Measurements from ENCODE around the gene CTNNA2.

The CTNNA2 gene

DNA sequence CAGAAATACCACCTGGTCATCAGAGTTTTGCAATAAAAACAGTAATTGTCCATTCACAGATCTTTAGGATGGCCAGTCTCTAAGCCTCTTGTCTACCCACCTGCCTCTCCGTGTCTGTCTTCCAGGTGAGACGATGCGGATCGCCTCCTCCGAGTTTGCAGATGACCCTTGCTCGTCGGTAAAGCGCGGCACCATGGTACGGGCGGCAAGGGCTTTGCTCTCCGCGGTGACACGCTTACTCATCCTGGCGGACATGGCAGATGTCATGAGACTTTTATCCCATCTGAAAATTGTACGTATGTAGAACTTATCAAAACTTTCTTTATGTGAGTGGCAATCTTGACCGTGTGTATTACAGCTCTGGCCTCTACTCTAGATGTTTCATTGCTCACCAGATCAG lies 345.0 kb downstream of the CTNNA2 start:
- no peak for DNase-seq (ENCODE audit: low spot score)

DNA sequence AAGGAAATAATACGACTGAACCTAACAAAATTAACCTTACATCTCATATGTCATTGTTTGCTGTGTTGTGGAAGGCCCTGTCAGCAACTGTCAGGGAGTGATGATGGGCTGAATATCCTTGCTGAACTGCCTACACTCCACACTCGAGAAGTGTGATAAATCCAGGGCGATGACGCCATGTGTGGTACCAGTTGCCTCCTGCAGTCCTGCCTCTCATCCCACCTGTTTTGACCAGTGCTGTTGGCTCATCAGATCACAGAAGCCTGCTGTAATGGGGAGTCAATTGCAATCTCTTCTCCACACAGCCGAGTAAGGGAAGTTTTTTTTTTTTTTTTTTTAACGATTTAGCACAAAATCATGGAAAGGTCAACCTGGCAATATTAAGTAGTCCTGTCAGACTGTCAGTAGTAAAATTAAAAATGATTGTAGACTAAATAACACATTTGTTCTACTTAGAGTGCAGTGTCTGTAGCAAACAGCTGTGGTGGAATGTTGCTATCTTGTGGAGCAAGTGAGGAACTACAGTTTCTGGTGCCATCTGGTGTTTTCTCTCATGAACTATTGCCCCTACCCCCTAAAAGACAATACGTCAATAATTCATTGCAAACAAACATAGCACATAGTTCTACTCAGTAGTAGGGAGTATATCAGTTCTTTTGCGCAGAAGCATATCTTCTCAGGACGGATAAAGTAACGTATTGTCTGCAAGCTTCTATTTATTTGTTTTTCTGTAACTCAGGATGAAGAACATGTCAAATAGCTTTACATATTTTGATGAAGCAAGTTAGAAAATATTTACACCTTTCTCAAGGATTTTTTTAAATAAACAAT lies 347.6 kb downstream of the CTNNA2 start:
- DNase-seq (ENCODE audit: low spot score) = no peak

DNA sequence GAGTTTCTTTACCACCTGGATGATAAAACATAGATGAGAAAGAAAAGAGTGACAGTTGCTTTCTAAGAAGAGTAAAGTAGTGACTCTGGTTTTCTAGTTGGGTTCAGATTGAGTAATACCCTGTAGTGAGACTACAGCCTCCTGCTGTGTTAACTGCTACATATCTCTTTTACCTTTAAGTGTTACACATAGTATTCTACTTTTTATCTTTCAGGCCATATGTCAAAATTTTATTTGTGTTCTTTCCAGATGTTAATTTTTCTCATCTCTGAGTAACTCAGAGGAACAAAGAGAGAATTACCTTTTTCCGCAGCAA lies 348.2 kb downstream of the CTNNA2 start:
- no peak for DNase-seq (ENCODE audit: low spot score)

DNA sequence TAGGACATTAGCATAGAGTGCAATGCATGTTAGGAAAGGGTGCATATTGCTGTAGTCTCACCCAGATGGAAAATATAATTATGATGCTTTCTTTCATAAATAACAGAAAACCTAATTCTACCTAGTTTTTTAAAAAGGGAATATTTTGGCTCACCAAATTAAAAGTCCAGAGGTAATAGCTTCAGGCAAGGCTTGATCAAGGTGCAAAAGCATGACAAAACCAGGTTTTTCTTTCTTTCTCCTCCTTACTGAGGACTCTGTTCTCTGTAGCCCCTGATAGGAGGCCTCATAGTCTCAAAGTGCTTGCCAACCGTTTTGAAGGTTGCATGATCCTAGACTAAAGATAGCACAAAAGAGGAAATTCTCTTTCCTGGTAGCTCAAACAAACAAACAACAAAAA lies 349.9 kb downstream of the CTNNA2 start:
- DNase-seq (ENCODE audit: low spot score) = no peak

- no peak for DNase-seq (ENCODE audit: low spot score)
Observed at GRCh38 chr2:79872656-79873055, 359.8 kb downstream of the CTNNA2 start.

GRCh38 chr2:79874015-79874414 lies 361.2 kb downstream of the CTNNA2 start:
- no peak for DNase-seq (ENCODE audit: low spot score)

DNA sequence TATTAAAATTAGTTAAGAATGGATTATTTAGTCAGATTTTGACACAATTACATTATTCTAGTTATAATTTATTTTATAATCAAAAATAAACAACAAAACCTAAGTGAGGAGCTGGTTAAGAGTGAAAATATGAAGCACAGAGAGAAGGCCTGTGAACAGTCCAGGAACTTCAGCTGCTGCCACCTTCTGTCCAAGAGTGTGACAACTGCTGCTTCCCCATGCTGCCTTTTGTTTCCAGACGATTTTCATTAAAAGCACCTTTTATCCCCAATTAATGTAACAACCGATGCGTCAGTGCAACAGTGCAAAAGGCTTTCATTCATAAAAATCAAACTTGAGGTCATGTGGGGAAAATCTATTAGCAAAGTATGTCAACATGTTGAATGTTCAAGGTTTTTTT lies 363.6 kb downstream of the CTNNA2 start:
- no peak for DNase-seq (ENCODE audit: low spot score)

GRCh38 chr2:79882548-79882947 lies 369.7 kb downstream of the CTNNA2 start:
- no peak for DNase-seq (ENCODE audit: low spot score)

GRCh38 chr2:79887747-79888374 lies 375.0 kb downstream of the CTNNA2 start:
- DNase-seq (ENCODE audit: low spot score) = peak; percentile 13

- no peak for DNase-seq (ENCODE audit: low spot score)
Observed at GRCh38 chr2:79892123-79892522, 379.3 kb downstream of the CTNNA2 start.

- no peak for DNase-seq (ENCODE audit: low spot score)
Observed at GRCh38 chr2:79899196-79899595, 386.3 kb downstream of the CTNNA2 start.

- no peak for DNase-seq (ENCODE audit: low spot score)
Observed at GRCh38 chr2:79901161-79901560, 388.3 kb downstream of the CTNNA2 start.

DNA sequence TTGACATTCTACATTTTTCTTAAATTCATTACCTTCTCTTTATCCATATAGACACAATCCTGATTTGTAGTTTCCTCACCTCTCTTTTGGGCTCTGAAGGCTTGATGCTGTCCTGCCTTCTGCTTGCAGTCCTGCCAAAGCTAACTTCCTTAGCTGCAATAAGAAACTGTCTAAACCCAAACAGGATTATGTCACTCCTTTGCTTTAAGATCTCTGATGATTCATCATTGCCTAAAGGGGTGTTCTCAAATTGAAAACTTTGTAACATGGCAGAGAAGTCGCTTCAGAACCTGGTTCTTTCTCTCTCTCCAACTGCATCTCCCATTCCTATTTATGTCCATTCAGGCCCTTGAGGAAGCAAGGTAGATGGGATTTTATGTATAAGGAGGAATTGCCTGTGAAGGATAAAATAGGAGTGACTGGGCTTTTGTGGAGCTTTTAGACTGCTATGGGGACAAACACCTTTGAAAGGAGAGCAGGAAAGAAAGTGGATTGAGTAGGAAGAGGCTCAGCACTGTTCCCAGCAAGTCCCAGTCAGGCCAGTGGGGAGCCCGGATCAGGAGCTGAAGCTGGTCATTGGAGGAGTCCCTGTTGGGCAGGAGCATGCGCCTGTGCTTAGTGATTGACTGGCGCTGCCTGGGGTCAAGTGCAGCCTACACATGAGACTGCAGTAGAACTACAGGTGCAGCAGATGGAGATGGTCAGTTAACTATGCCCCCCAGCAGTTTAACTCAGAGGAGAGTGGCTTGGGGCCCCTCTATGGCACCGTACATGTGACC lies 390.6 kb downstream of the CTNNA2 start:
- no peak for DNase-seq (ENCODE audit: low spot score)

DNA sequence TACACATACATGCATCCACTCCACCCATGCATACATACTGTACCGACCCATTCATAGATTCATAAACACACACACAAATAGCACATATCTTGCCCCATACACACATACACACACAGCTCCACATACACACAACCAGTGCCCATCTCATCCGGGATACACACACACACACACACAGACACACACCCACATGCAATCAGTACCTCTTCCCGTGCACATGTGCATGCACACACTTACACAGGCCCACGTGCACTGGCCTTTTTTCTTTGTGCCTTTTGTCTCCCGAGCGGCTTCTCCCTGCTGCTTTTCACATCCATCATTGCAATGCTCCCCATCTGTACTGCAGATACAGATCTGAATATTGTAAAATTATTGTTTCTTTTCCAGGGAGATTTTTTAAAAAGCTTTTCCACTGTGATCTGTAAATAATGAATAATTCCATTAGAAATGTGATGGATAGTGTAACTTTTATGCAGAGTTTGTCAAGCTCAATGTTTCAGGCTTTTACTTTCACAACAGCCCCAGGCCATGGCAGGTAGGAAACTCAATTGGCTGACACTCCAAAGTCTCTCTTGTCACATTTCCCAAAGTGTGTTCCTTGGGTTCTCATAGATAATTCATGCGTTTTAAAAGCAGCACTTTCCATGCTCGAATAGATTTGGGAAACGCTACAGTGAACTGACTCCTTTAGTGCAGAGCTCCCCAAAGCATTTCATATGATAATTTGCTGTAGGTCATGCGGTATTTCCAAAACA lies 393.5 kb downstream of the CTNNA2 start:
- DNase-seq (ENCODE audit: low spot score) = no peak

- no peak for DNase-seq (ENCODE audit: low spot score)
Observed at GRCh38 chr2:79909521-79909920, 396.7 kb downstream of the CTNNA2 start.

- DNase-seq (ENCODE audit: low spot score) = no peak
Observed at GRCh38 chr2:79910643-79911042, 397.8 kb downstream of the CTNNA2 start.

- no peak for DNase-seq (ENCODE audit: low spot score)
Observed at GRCh38 chr2:79915455-79915854, 402.6 kb downstream of the CTNNA2 start.

- DNase-seq (ENCODE audit: low spot score) = no peak
Observed at GRCh38 chr2:79916285-79916684, 403.4 kb downstream of the CTNNA2 start.

DNA sequence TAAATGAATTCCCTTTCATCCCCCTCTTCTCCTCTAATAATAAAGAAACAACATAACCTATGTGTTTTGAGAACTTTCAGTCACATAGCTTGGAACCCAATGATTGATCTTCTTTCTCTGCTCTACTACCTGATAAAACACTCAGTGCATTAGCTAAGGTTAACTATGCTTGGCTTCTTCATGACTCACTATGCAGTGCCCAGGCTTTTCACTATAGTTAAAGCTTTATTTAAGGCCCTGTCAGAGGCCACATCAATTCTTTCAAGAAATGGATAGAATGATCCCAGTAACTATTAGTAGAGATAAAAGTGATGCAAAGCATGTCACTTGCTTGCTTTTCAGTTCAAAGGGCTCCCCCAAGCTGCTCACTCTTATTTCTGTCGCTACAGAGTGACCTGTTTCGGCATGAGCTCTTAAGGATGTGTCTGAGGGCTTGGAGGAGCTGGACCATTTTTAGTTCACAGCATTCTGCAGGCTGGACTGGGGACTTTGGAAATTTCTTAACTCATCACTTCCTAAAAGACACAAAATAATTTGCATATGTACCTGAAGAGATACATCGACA lies 407.7 kb downstream of the CTNNA2 start:
- no peak for DNase-seq (ENCODE audit: low spot score)

DNA sequence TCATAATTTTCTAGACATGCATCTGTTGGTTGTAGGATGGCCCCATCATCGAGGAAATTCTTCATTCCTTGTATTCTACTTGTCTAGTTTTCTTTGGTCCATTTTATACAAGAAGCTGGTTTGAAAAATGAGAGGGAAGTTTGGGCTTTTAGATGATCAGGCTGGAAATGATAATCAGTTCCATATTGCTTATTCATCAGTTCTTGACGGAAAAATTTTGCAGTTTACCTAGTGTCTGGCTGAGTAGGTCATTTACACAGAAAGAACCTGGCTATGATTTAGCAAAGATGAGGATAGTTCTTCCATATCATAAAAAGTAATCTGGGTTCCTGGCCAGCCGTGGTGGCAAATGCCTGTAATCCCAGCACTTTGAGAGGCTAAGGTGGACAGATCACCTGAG lies 416.8 kb downstream of the CTNNA2 start:
- DNase-seq (ENCODE audit: low spot score) = no peak

GRCh38 chr2:79935046-79935732 lies 422.3 kb downstream of the CTNNA2 start:
- no peak for DNase-seq (ENCODE audit: low spot score)
